Measurements from ENCODE around the gene SLMAP. TPM values are rescaled to one million over a fixed set of nuclear protein-coding genes. Genes with fewer than 3 reads are reported as not detected.
A peak's percentile ranks its signal among the peaks of the same experiment; 100 is the strongest.

The SLMAP gene
- total and polyA plus RNA-seq, 2 of the 13 experiments (the other 11 are each of a cell fraction or from before 2014, with no cell fraction given), result 24.0 to 48.3 TPM

GRCh38 chr3:57974796-57975388 is 218.8 kb downstream of the SLMAP start (continued):
- TF ChIP-seq ETV5 (CRISPR knock-in tag; IDR thresholded peaks at IDR 0.05; ENCODE audit: borderline replicate concordance) (peak; percentile 96), SALL2 (CRISPR knock-in tag; IDR thresholded peaks at IDR 0.05) (no peak), ZNF350 (CRISPR knock-in tag; IDR thresholded peaks at IDR 0.05; ENCODE audit: borderline replicate concordance, low read depth) (0 out of 2 replicates have a peak, but pooled peaks have one; percentile 39), ZEB1 (IDR thresholded peaks at IDR 0.05; ENCODE audit: insufficient replicate concordance, low read depth) (peak; percentile 81), FOXA1 (IDR thresholded peaks at IDR 0.05) (no peak), FOXA1 (CRISPR knock-in tag; IDR thresholded peaks at IDR 0.05) (peak; percentile 77), CBFB (CRISPR knock-in tag; IDR thresholded peaks at IDR 0.05) (no peak), ZFP1 (CRISPR knock-in tag; IDR thresholded peaks at IDR 0.05) (no peak), REL (CRISPR knock-in tag; conservative IDR thresholded peaks at IDR 0.05) (no peak), ISL2 (CRISPR knock-in tag; IDR thresholded peaks at IDR 0.05) (no peak), ZNF468 (CRISPR knock-in tag; IDR thresholded peaks at IDR 0.05) (no peak), ZFP41 (CRISPR knock-in tag; IDR thresholded peaks at IDR 0.05; ENCODE audit: borderline replicate concordance) (no peak), SIX4 (CRISPR knock-in tag; IDR thresholded peaks at IDR 0.05) (0 out of 2 replicates have a peak, but pooled peaks have one; percentile 30), SRSF9 (IDR thresholded peaks at IDR 0.05; ENCODE audit: borderline replicate concordance, insufficient read depth, low read depth, low read length, poor library complexity, severe bottlenecking) (no peak), FOXM1 (CRISPR knock-in tag; IDR thresholded peaks at IDR 0.05) (no peak), IRF2 (CRISPR knock-in tag; IDR thresholded peaks at IDR 0.05) (peak; percentile 81), ATF2 (CRISPR knock-in tag; IDR thresholded peaks at IDR 0.05) (peak; percentile 41; the same call in 1 of the 2 replicates), ARHGAP35 (CRISPR knock-in tag; IDR thresholded peaks at IDR 0.05; ENCODE audit: borderline replicate concordance) (no peak), TEAD2 (CRISPR knock-in tag; IDR thresholded peaks at IDR 0.05) (no peak), ZNF18 (CRISPR knock-in tag; IDR thresholded peaks at IDR 0.05; ENCODE audit: insufficient replicate concordance) (no peak), TERF1 (CRISPR knock-in tag; IDR thresholded peaks at IDR 0.05) (no peak), MXD4 (CRISPR knock-in tag; IDR thresholded peaks at IDR 0.05) (no peak), ZNF256 (CRISPR knock-in tag; conservative IDR thresholded peaks at IDR 0.05) (no peak), NKX3-1 (CRISPR knock-in tag; IDR thresholded peaks at IDR 0.05) (no peak), ZNF33B (CRISPR knock-in tag; IDR thresholded peaks at IDR 0.05) (no peak), GTF3A (CRISPR knock-in tag; conservative IDR thresholded peaks at IDR 0.05) (no peak), GLI4 (CRISPR knock-in tag; IDR thresholded peaks at IDR 0.05; ENCODE audit: borderline replicate concordance) (peak; percentile 37; the same call in 1 of the 2 replicates), PAX8 (CRISPR knock-in tag; IDR thresholded peaks at IDR 0.05; ENCODE audit: borderline replicate concordance) (no peak), SMAD3 (CRISPR knock-in tag; IDR thresholded peaks at IDR 0.05) (peak; percentile 67; the same call in 1 of the 2 replicates)
